Suprapubic skin (tissue), 4 donors: ENCODE results near the gene ATP5PB. TPM values are rescaled to one million over a fixed set of nuclear protein-coding genes. Genes with fewer than 3 reads are reported as not detected.

Experiments used
- DNase-seq, 2 donors: peaks; one replicate each; pipeline ENCODE4 v3.0.0-alpha.2; 2019; ENCODE audit warnings: low spot score in 2 of 2
- H3K27ac ChIP-seq: fragments of 200-600 bp; sonication (generic); one replicate; pipeline ENCODE4 v1.5.1; 2019
- H3K27me3 ChIP-seq: fragments of 200-600 bp; sonication (generic); one replicate; pipeline ENCODE4 v1.5.1; 2019
- H3K36me3 ChIP-seq: fragments of 200-600 bp; sonication (generic); one replicate; pipeline ENCODE4 v1.5.1; 2019
- H3K4me1 ChIP-seq: fragments of 200-600 bp; sonication (generic); one replicate; pipeline ENCODE4 v1.5.1; 2019
- H3K4me3 ChIP-seq: fragments of 200-600 bp; sonication (generic); one replicate; pipeline ENCODE4 v1.5.1; 2019; ENCODE audit warnings: mild to moderate bottlenecking
- H3K9me3 ChIP-seq: fragments of 200-600 bp; sonication (generic); one replicate; pipeline ENCODE4 v1.5.1; 2019
- CTCF ChIP-seq, 2 donors: fragments of 200-600 bp in 1 of 2; fragments of 450-650 bp in 1 of 2; sonication (generic) in 1 of 2; IDR thresholded peaks; one replicate each; pipeline ENCODE4 v1.5.1; 2016 to 2019; ENCODE audit warnings: antibody characterized with exemption in 2 of 2, mild to moderate bottlenecking in 1 of 2, moderate library complexity in 1 of 2
- EP300 ChIP-seq: sonication (generic); formaldehyde crosslinking; IDR thresholded peaks from one replicate; pipeline ENCODE4 v1.6.1; 2017; ENCODE audit warnings: antibody characterized with exemption
- POLR2A ChIP-seq, 2 donors: fragments of 450-650 bp; IDR thresholded peaks; one replicate each; pipeline ENCODE4 v1.6.1; 2017; ENCODE audit warnings: antibody characterized with exemption in 2 of 2, mild to moderate bottlenecking in 2 of 2, moderate library complexity in 2 of 2
- POLR2AphosphoS5 ChIP-seq, 3 donors: sonication (generic); formaldehyde crosslinking; IDR thresholded peaks; one replicate each; pipeline ENCODE4 v1.6.1; 2017; ENCODE audit warnings: antibody characterized with exemption in 3 of 3
- WGBS: methylation state at CpG from one replicate; pipeline ENCODE4 v1.1.5; 2018; 5-methylcytosine and 5-hydroxymethylcytosine counted together
- total RNA-seq, 4 donors: library from RNA; depleted of rRNA; stranded (reverse); fragments of >200 nt; gene quantifications; one replicate each; pipeline ENCODE4 v1.1.0, GENCODE V29; 2016

The ATP5PB gene
- total RNA-seq, 4 donors from 2014 or later = 79.6 to 154 (median 140) TPM

- Histone ChIP-seq H3K9me3 (no peaks in the 10 kb centered on the region), H3K27ac (no peak overlapping the region), H3K4me3 (no peak overlapping the region), H3K27me3 (no peaks in the 10 kb centered on the region), H3K4me1 (no peaks in the 10 kb centered on the region), H3K36me3 (peaks cover 19% of the 10 kb centered on the region)
- TF ChIP-seq POLR2AphosphoS5 (IDR thresholded peaks at IDR 0.05) = no peak
- no peak for TF ChIP-seq CTCF (IDR thresholded peaks at IDR 0.05)
- no peak for TF ChIP-seq POLR2A (IDR thresholded peaks at IDR 0.05)
- TF ChIP-seq EP300 = no peak
- WGBS = 86% methylated on average over 1 of the region's 1 CpG
- DNase-seq = no peak
These were observed 31.5 kb upstream of the ATP5PB start for GRCh38 chr1:111417755-111418154.

- peaks cover 18% of the 10 kb centered on the region for H3K36me3 ChIP-seq
- TF ChIP-seq POLR2A (IDR thresholded peaks at IDR 0.05) (no peak), CTCF (IDR thresholded peaks at IDR 0.05) (no peak), EP300 (no peak), POLR2AphosphoS5 (IDR thresholded peaks at IDR 0.05) (no peak)
- WGBS = 96% methylated on average over 1 of the region's 1 CpG
- no peak overlapping the region for H3K27ac ChIP-seq
- no peak overlapping the region for H3K4me3 ChIP-seq
- H3K4me1 ChIP-seq = no peaks in the 10 kb centered on the region
- no peaks in the 10 kb centered on the region for H3K27me3 ChIP-seq
- H3K9me3 ChIP-seq = no peaks in the 10 kb centered on the region
- DNase-seq = no peak
These were observed 30.2 kb upstream of the ATP5PB start for GRCh38 chr1:111419037-111419436.

GRCh38 chr1:111420377-111420776, 28.9 kb upstream of the ATP5PB start:
- Histone ChIP-seq H3K9me3 (no peaks in the 10 kb centered on the region), H3K36me3 (peaks cover 9% of the 10 kb centered on the region), H3K27ac (no peak overlapping the region), H3K4me3 (no peak overlapping the region), H3K27me3 (no peaks in the 10 kb centered on the region), H3K4me1 (no peaks in the 10 kb centered on the region)
- no peak for TF ChIP-seq EP300
- DNase-seq = no peak
- WGBS = 80% methylated on average over 5 of the region's 5 CpGs

- Histone ChIP-seq H3K4me3 (no peak overlapping the region), H3K9me3 (no peaks in the 10 kb centered on the region), H3K4me1 (no peaks in the 10 kb centered on the region), H3K27ac (no peak overlapping the region), H3K36me3 (peaks cover 9% of the 10 kb centered on the region), H3K27me3 (peaks cover 4% of the 10 kb centered on the region)
- no peak for DNase-seq
- WGBS = 78% methylated on average over 13 of the region's 13 CpGs
- TF ChIP-seq EP300 = no peak
- TF ChIP-seq POLR2A (IDR thresholded peaks at IDR 0.05) = no peak
- TF ChIP-seq CTCF (IDR thresholded peaks at IDR 0.05) = no peak
- TF ChIP-seq POLR2AphosphoS5 (IDR thresholded peaks at IDR 0.05) = no peak
These were observed 26.5 kb upstream of the ATP5PB start for GRCh38 chr1:111422546-111423391.

GRCh38 chr1:111424281-111424680, 25.0 kb upstream of the ATP5PB start:
- 92% methylated on average over 3 of the region's 3 CpGs for WGBS

More at GRCh38 chr1:111424281-111424680, 25.0 kb upstream of the ATP5PB start:
- Histone ChIP-seq H3K27me3 (peaks cover 4% of the 10 kb centered on the region), H3K4me1 (no peaks in the 10 kb centered on the region), H3K4me3 (no peak overlapping the region), H3K9me3 (no peaks in the 10 kb centered on the region), H3K27ac (no peak overlapping the region), H3K36me3 (peaks cover 9% of the 10 kb centered on the region)
- no peak for TF ChIP-seq POLR2A (IDR thresholded peaks at IDR 0.05)
- no peak for TF ChIP-seq CTCF (IDR thresholded peaks at IDR 0.05)
- no peak for TF ChIP-seq POLR2AphosphoS5 (IDR thresholded peaks at IDR 0.05)
- TF ChIP-seq EP300 = no peak
- no peak for DNase-seq
